GM19324 (cell line): ENCODE measurements around the gene GDPD4.

ENCODE experiments used
- ATAC-seq: cut with Tn5 transposase; IDR thresholded peaks from one replicate; pipeline ENCODE4 v1.9.1; 2021; ENCODE audit warnings: mild to moderate bottlenecking, moderate library complexity; ENCODE audit not compliant: unreplicated experiment, low FRiP score

GDPD4 gene

DNA sequence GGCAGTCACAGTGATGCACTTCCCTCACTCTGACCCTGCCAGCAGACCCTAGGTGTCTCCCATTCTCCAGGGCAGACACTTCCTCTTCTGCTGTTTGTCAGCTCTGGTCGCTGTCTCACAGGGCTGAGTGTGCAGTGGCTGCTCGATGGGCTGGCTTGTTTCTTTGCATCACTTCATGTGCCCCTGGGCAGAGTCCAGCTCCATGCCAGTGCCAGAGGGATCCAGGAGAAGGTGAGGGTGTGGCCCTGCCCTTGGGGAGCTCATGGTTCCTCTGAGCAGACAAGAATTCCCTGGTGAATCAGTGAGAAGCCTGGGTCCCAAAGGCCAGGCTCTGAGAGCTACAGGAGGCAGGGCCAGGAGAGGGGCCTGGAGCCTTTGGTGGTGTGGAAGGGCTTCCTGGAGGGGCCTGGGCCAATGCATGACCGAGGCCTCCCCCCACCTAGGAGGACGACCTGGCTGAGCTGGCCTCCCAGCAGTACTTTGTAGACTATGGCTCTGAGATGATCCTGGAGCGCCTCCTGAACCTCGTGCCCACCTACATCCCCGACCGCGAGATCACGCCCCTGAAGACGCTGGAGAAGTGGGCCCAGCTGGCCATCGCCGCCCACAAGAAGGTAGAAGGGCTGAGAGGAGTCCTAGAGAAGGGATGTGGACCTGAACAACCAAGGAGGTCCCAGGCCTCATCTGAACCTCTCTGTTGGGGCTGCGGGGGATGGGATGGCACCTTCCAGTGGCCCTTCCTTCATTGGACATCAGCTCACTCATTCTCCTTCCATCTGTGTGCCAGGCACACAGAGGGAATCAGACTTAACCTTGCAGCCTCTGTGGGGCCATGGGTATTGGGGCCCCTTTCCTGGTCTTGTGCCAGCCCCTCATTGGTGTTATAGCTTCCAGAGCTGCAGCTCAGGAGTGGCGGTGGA lies 107.3 kb downstream of the GDPD4 start:
- no peak for ATAC-seq

DNA sequence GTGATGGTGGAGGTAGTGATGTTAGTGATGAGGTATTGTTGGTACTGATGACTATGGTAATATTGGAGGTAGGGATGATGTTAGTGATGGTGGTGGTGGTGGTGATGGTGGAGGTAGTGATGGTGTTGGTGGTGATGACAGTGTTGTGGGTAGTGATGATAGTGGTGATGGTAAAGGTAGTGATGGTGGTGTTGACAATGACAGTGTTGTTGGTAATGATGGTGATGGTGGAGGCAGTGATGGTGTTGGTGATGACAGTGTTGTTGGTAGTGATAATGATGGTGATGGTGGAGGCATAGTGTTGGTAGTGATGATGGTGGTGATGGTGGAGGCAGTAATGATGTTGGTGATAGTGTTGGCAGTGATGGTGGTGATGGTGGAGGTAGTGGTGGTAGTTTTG lies 108.3 kb downstream of the GDPD4 start:
- no peak for ATAC-seq

DNA sequence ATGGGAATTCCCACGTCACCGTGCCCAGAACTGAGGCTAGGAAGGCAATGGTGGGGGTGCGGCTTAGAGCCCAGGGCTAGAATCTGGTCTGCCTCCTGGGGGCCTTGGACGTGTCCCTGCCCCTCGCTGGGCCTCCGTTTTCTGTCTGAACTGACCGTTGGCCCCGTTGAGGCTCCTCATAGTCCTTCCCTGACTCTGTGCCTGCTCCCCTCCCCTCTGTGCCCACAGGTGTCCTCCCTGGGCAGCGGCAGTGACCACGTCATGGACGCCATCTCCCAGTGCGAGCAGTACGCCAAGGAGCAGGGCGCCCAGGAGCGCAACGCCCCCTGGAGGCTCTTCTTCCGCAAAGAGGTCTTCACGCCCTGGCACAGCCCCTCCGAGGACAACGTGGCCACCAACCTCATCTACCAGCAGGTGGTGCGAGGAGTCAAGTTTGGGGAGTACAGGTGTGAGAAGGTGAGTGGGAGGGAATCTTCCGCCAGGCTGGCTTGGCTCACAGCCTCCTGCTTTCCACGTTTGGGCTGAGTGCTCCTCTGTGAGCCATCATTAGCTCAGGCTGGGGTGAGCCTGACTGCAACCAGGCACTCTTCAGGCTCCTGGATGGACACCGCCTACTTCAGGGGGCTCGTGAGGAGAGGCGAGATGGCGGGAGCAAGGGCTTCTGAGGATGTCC lies 109.5 kb downstream of the GDPD4 start:
- ATAC-seq, result no peak

DNA sequence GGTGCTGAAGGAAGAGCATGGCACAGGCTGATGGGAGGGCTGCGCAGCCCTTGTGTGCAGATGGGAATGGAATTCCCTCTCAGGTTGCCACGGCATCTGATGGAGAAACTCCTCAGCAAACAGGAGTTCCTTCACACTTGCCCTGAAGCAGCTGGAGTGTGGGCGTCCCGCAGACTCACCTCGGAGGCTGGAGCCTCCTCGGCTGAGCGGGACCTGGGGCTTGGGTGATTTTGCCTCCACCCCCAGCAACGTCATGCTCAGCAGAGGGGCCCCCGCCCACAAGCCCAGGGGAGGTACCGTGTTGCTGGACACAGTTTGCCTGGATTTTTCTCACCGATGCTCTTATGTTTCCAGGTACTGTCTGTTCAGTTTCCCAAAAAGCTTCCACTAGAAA lies 110.1 kb downstream of the GDPD4 start:
- no peak for ATAC-seq

DNA sequence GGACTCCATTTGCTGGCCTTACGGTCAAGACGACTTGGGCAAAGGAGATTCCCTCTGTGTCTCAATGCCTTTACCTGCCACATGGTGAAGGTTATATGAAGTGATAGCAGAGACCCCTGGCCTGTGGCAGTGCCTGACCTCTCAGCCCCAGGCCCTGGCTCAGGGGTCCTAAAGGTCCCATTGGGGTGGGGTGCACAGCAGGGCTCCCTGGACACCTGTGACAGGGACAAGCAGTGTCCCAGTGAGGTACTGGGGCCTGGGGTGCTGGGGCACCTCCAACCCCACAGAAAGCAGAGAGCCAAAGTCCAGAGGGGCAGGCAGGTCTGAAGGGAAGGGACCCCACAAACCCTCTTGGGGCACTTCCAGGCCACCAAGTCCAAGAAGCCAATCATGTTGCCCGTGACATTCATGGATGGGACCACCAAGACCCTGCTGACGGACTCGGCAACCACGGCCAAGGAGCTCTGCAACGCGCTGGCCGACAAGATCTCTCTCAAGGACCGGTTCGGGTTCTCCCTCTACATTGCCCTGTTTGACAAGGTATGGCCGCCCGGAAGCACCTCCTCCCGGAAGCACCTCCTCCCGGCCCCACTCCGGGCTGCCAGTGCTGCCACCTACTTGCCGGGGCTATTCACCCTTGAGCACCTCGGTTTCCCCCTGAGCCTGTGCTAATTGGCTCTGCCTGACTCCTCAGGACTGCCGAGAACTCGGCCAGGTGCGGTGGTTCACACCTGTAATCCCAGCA lies 111.0 kb downstream of the GDPD4 start:
- ATAC-seq, result no peak

DNA sequence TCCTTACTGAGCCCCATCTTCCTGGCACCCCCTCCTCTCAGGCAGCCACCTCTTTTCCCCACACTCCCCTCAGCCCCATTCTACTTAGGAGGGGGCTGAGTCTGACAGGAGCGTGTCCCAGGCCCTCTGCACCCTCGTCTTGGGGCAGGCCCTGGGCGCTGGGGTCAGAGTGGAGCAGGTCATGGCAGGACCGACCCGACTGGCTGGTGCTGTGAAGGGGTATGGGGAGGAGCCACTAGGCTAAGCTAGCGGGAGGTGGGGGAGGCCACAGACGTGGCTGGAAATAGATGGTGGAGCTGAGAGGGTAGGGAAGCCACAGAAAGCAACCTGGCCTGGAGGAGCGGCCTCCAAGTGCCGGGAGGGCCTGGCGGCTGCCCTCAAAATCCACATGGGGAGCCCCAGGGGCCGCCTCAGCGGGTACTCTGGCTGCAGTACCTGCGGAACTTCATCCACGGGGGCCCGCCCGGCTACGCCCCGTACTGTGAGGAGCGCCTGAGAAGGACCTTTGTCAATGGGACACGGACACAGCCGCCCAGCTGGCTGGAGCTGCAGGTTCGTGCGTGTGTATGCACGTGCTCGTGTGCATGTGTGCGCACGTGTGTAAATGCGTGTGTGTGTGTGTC lies 111.8 kb downstream of the GDPD4 start:
- ATAC-seq, result no peak

DNA sequence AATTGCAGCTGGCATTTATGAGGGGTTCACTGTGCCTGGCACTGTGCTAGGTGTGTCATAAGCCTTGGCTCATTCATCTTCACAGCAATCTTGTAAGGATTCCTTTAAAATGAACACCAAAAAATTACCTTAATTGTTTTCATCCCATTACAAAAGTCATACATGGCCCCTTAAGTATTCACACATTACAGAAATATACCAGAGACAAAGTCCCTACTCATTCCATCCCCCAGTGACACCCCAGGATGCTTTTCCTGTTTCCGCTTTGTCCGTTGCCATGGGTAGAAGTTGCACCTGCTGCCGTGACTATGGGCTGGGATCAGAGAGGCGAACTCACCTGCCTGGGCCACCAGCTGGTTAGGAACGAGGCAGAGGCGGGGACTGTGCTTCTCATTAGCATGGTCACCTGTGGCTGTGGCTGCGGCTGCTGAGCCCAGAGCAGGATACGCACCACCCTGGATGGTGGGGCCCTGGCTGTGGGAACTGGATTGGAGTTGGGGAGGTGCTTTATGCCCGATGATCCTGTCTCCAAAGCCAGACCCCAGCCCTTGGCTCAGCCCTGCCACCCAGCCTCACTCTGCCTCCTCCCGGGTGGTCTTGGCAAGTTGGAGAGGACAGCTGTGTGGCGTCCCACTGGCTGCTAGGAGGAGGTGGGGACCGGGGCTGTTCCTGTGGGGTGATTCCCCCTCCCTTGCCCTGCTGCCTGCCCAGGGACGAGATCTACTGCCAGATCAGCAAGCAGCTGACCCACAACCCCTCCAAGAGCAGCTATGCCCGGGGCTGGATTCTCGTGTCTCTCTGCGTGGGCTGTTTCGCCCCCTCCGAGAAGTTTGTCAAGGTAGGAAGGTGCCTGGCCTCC lies 112.6 kb downstream of the GDPD4 start:
- ATAC-seq, result no peak

DNA sequence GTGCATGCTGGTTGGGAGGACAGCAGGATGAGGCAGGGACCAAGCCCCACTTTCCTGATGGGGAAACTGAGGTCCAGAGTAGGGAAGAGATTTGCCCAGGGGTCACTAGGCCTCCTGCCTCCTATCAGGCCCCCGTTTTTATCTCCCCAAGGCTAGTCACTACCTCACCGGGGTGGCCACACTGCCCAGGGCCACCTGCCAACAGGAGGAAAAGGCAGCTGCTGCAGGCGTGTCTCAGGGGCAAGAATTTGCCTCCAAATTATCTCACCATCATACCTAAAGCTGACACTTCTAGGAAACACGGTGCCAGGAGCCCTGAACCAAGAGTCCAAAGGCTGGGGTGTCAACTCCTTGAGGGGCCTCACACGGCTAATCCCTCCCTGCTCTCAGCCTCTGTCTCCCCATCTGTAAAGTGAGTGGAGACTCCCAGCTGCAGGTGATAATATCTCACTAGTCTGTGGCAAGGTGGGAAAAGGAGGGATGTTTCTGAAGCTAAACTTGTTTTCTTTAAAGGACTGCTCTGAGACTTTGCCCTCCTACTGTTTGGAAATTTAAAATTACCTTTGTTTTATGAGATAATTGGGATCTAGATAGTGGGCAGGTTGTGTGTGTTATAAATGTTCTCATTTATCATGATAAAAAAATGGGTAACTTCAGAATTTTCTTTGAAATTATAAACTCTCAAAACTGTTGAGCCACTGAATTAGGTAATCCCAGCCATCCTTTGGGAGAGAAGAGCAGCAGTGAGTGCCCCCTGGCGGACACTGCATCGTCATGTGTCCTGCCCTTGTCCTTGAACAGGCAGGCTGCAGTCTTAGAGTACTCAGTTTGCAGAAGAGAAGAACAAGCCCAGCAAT lies 113.5 kb downstream of the GDPD4 start:
- ATAC-seq, result no peak

DNA sequence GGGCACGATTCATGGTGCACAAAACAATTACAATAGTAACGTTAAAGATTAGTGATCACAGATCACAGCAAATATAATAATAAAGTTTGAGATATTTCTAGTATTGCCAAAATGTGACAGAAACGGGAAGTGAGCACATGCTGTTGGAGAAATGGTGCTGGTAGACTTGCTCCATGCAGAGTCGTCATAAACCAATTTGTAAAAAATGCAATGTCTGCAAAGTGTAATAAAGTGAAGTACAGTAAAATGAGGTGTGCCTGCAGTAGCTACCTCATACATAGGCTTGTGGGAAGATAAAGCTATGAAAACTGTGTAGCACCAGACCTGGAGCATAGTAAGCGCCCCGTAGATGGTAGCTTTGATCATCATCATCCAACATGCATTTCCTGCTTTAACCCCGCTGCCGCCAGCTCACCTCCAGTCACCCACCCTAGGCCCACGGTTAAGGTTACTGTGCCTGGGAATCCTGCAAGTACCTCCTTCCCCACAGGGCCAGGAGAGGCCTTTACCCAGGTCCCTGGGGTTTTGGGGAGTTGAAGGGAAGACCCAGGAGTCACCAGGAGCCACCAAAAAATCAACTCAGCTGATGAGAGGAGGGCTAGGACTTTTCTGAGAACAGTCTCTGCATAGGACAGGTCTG lies 114.3 kb downstream of the GDPD4 start:
- ATAC-seq, result no peak

DNA sequence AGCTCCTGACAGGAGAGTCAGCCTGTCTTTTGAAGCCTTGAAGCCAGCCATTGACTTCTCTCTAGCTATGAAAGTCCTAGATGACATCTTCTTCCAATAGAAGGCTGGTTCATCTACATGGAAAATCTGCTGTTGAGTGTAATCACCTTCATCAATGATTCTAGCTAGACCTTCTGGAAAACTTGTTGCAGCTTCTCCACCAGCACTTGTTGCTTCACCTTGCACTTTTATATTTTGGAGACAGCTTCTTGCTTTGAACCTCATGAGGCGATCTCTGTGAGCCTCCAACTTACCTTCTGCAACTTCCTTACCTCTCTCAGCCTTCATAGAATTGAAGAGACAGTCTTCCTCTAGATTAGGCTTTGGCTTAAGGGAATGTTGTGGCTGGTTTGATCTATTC lies 115.2 kb downstream of the GDPD4 start:
- ATAC-seq, result no peak

DNA sequence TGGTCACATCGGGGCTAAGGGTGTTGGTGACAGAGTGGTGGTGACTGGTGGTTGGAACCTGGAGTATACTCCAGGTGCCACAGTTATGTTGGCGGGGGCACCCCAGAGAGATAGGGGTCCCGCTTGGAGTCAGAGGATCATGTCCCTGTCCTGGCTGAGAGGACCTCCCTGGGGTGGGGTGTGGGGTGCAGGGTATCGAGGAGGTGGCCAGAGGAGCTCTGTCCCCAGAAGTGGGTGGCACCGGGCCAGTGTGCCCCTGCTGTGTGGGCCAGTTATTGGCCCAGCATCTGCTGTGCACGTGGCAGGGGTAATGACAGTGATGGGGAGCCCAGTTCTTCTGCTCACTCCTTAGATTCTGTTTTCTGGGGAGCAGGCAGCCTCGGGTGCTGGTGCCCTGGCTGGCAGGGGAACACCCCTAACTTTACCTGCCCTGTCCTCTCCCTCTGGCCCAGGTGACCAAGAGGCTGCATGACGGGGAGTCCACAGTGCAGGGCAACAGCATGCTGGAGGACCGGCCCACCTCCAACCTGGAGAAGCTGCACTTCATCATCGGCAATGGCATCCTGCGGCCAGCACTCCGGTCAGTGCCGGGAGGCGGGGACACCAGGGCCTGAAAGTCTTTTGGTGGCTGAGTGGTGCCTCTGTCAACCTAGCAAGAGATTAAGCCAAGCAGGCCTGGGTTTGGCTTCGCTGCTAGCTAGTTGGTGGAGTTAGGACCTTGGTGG lies 117.2 kb downstream of the GDPD4 start:
- no peak for ATAC-seq

DNA sequence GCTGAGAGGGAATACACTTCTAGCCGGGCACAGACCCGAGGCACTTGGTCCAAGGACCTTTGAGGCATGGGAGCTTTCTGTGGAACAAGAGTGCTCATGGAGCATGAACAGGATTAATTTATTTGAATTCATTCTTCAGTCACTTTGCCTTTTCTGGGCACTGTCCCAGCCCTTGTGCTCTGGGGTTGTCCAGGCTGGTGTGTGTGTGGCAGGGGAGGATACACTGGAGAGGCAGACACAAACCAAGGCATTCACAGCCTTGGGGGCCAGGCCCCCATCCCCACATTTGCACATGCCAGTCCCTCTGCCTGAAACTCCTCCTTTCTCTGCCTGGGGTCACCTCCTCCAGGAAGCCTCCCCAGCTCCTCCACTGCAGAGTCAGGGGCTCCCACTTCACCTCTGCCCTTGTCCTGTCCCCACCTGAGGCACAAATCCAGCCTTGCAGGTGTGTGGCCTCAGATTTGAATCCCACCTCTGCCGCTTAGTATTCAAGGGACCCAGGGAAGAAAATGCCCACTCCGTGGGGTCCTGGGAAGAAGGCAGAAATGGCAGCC lies 118.0 kb downstream of the GDPD4 start:
- ATAC-seq, result no peak

DNA sequence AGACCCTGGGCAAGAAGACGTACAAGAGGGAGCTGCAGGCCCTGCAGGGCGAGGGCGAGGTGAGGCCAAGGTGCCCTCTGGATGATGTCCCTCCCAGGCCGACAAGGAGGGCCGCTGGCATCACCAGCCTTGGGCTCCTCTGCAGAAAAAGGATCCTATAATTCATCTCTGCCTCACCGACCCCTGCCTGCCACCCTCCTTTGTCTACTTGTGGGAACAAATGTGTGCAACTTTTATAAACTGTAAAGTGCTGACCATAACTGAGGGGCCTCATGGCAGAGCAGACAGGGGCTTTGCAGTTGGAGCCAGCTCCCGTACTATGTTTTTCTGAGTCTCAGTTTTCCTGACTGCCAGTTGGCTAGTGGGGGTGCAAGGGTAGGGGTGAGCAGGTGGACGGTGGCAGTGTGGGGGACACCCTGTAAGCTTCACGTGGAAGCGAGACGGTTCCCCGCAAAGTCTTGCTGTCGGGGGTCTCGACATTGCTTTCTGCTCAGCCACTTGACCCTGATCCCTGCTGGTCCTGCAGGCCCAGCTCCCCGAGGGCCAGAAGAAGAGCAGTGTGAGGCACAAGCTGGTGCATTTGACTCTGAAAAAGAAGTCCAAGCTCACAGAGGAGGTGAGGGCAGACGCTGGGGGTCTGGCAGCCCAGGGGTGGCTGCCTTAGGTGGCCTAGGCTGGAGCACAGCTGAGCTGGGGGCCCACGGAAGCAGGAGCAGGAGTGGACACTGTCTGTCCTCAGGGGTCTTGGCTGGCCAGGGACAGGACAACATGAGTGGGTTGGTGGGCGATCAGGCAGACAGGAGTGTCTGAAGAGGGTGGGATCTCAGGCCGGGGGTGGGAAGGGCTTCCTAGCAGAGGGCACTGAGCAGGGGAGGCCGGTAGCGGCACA lies 118.7 kb downstream of the GDPD4 start:
- ATAC-seq, result no peak

DNA sequence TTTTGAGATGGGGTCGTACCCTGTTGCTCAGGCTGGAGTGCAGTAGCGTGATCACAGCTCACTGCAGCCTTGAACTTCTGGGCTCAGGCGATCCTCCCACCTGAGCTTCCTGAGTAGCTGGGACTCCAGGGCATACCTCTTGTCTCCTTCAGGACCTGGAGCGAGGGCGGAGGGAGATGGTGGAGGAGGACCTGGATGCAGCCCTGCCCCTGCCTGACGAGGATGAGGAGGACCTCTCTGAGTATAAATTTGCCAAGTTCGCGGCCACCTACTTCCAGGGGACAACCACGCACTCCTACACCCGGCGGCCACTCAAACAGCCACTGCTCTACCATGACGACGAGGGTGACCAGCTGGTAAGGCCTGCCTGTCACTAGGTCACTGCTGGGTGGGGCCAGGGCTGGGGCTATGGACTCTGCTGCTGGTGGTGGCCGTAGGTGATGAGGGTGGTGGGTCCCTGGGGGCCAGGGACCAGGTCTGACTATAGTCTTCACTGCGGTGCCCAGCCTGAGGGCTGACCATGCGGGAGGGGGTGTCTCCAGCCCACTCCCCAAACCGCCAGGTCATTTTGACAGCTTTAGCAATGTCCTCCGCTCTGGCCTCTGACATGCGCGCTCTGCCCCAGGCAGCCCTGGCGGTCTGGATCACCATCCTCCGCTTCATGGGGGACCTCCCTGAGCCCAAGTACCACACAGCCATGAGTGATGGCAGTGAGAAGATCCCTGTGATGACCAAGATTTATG lies 119.5 kb downstream of the GDPD4 start:
- no peak for ATAC-seq

DNA sequence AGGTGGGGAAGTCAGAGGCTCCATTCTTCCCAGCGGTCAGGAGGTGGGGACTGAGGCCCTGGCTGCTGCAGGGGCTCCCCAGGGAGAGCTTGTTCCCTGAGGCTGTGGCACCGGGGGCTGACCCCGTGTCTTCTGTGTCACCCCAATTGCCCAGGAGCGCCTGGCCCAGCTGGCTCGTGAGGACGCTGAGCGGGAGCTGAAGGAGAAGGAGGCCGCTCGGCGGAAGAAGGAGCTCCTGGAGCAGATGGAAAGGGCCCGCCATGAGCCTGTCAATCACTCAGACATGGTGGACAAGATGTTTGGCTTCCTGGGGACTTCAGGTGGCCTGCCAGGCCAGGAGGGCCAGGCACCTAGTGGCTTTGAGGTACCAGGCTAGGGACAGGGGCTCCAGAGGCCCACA lies 120.3 kb downstream of the GDPD4 start:
- ATAC-seq, result no peak

DNA sequence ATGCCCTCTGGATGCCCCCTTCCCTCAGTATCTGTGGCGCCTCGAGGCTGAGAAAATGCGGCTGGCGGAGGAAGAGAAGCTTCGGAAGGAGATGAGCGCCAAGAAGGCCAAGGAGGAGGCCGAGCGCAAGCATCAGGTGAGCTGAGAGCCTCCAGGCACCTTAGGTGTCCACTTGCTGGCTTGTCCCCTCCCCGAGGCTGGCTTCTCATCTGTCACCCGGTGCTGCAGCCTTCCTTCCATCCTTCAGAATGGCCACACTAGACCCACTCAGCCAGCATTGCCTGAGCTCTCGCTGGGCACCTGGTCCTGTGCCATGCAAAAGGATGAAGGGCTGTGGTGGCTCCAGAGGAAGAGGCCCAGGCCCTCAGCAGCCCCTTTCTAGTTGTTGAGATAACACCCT lies 121.1 kb downstream of the GDPD4 start:
- no peak for ATAC-seq
